Measurements from ENCODE around the gene PMVK.

The PMVK gene

GRCh38 chr1:154938604-154939399, 2.3 kb upstream of the PMVK start:
- TF ChIP-seq, protein P1, sequence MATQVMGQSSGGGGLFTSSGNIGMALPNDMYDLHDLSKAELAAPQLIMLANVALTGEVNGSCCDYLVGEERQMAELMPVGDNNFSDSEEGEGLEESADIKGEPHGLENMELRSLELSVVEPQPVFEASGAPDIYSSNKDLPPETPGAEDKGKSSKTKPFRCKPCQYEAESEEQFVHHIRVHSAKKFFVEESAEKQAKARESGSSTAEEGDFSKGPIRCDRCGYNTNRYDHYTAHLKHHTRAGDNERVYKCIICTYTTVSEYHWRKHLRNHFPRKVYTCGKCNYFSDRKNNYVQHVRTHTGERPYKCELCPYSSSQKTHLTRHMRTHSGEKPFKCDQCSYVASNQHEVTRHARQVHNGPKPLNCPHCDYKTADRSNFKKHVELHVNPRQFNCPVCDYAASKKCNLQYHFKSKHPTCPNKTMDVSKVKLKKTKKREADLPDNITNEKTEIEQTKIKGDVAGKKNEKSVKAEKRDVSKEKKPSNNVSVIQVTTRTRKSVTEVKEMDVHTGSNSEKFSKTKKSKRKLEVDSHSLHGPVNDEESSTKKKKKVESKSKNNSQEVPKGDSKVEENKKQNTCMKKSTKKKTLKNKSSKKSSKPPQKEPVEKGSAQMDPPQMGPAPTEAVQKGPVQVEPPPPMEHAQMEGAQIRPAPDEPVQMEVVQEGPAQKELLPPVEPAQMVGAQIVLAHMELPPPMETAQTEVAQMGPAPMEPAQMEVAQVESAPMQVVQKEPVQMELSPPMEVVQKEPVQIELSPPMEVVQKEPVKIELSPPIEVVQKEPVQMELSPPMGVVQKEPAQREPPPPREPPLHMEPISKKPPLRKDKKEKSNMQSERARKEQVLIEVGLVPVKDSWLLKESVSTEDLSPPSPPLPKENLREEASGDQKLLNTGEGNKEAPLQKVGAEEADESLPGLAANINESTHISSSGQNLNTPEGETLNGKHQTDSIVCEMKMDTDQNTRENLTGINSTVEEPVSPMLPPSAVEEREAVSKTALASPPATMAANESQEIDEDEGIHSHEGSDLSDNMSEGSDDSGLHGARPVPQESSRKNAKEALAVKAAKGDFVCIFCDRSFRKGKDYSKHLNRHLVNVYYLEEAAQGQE (IDR thresholded peaks at IDR 0.05; ENCODE audit: insufficient read depth in 1 of 2, low read depth in 2 of 2, low read length in 2 of 2), result no peak
- TF ChIP-seq FOXP2 (optimal IDR thresholded peaks at IDR 0.05; ENCODE audit: borderline replicate concordance, extremely low read depth, extremely low read length, insufficient read depth), result no peak
- TF ChIP-seq TAF1 (IDR thresholded peaks at IDR 0.05; ENCODE audit: borderline replicate concordance, insufficient read depth, low read length), result no peak
- TF ChIP-seq SIN3A (IDR thresholded peaks at IDR 0.05; ENCODE audit: borderline replicate concordance, insufficient read depth, low read length), result no peak
- no peak for TF ChIP-seq POLR2AphosphoS5 (IDR thresholded peaks at IDR 0.05; ENCODE audit: low read depth, low read length)

- no peak for TF ChIP-seq POLR2AphosphoS5 (IDR thresholded peaks at IDR 0.05; ENCODE audit: low read depth, low read length)
- TF ChIP-seq, protein P1 (IDR thresholded peaks at IDR 0.05; ENCODE audit: insufficient read depth in 1 of 2, low read depth in 2 of 2, low read length in 2 of 2), result no peak
- TF ChIP-seq SIN3A (IDR thresholded peaks at IDR 0.05; ENCODE audit: borderline replicate concordance, insufficient read depth, low read length), result no peak
- no peak for TF ChIP-seq TAF1 (IDR thresholded peaks at IDR 0.05; ENCODE audit: borderline replicate concordance, insufficient read depth, low read length)
- TF ChIP-seq FOXP2 (optimal IDR thresholded peaks at IDR 0.05; ENCODE audit: borderline replicate concordance, extremely low read depth, extremely low read length, insufficient read depth), result no peak
These were observed 1.5 kb upstream of the PMVK start for GRCh38 chr1:154937988-154938386.

DNA sequence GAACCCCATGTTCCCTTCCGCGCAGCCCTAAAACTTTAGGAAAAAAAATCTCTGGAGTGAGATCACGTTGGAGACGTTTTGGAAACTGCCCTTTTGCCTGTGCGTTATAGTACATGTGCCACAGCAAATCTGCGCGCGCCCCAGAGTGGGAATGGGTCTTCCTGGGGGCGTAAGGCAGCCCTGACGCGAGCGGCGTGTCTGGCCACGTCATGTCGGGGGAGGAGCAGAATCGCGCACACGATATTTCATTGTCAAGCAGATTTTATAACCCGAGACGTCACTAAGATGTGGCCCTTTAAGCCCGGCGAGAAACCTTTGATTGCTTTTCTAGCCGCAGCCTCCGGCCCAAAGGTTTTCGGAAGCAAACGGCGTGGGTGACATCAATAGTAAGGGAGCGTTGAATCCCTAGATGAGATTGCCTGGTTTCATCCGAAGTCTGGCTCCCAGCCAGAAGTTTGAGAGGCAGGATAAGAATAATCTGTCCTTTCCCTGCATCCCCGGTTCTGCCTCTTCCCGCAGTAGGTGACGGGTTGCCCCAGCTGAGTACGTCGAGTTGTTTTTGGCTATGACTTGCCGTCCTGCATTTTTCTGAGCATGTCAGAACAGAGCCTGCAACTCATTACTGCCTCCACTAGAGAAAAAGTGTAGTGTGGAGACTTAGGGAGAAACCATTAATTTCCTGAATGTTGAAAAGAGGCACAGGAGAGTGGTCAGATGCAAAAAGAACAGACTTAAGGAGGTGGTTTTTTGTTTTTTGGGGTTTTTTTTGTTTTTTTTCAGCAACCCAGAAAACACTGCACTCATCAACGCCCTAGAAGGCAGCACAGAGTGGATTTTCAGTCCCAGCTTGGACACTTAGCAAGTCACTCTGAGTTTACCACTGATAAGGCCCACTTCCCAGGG, 817 bp upstream of the PMVK start:
- TF ChIP-seq SIN3A (IDR thresholded peaks at IDR 0.05; ENCODE audit: borderline replicate concordance, insufficient read depth, low read length), result peak; percentile 89; the same call in 1 of the 2 replicates
- peak; percentile 80 for TF ChIP-seq FOXP2 (optimal IDR thresholded peaks at IDR 0.05; ENCODE audit: borderline replicate concordance, extremely low read depth, extremely low read length, insufficient read depth)
- peak; percentile 81 for TF ChIP-seq POLR2AphosphoS5 (IDR thresholded peaks at IDR 0.05; ENCODE audit: low read depth, low read length)
- 0 out of 2 replicates have a peak, but pooled peaks have one; percentile 31 for TF ChIP-seq TAF1 (IDR thresholded peaks at IDR 0.05; ENCODE audit: borderline replicate concordance, insufficient read depth, low read length)
- TF ChIP-seq, protein P1 (IDR thresholded peaks at IDR 0.05; ENCODE audit: insufficient read depth in 1 of 2, low read depth in 2 of 2, low read length in 2 of 2), result no peak

DNA sequence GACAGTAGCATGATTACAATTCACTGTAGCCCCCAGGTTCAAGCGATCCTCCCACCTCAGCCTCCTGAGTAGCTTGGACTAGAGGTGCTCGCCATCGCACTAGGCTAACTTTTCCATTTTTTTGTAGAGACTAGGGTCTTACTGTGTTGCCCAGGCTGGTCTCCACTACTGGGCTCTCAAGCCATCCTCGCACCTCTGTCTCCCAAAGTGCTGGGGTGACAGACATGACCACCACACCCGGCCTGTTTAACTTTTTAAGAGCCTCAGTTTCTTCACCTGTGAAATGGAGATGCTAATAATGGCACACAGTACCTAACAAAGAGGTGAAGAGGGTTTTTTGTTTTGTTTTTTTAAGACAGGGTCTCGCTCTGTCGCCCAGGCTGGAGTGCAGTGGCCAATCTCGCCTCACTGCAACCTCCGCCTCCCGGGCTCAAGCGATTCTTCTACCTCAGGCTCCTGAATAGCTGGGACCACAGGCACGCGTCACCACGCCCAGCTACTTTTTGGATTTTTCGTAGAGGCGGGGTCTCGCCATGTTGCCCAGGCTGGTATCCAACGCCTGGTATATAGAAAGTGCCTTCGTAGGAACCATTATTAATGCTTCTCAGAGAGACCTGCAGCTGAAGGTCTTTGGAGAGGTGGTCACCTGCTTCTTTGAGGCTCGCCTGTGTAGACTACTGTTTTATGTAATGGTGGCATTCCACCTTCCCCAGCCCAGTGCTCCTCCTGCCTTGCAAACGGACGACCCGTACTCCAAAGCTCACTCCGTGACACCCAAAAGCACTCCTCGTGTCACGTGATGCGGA, 567 bp downstream of the PMVK start:
- no peak for TF ChIP-seq POLR2AphosphoS5 (IDR thresholded peaks at IDR 0.05; ENCODE audit: low read depth, low read length)
- no peak for TF ChIP-seq FOXP2 (optimal IDR thresholded peaks at IDR 0.05; ENCODE audit: borderline replicate concordance, extremely low read depth, extremely low read length, insufficient read depth)
- TF ChIP-seq TAF1 (IDR thresholded peaks at IDR 0.05; ENCODE audit: borderline replicate concordance, insufficient read depth, low read length), result no peak
- TF ChIP-seq, protein P1 (IDR thresholded peaks at IDR 0.05; ENCODE audit: insufficient read depth in 1 of 2, low read depth in 2 of 2, low read length in 2 of 2), result no peak
- no peak for TF ChIP-seq SIN3A (IDR thresholded peaks at IDR 0.05; ENCODE audit: borderline replicate concordance, insufficient read depth, low read length)

Measured in PFSK-1 (cell line).